ENCODE data around the gene SOD1.

DNA sequence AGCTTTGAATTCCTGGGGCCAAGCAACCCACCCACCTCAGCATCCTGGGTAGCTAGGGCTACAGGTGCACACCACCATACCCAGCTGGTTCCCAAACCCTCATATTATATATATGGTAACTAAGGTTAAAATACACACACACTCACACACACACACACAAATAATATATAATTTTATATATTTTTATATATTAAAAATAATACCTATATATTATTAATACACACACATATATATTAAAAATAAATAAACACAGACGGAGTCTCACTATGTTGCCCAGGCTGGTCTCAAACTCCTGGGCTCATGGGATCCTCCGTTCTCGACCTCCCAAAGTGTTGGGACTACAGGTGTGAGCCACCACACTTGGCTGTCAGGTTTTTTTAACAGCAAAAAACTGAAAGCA lies 40.5 kb downstream of the SOD1 start:
- TF ChIP-seq, protein P1, sequence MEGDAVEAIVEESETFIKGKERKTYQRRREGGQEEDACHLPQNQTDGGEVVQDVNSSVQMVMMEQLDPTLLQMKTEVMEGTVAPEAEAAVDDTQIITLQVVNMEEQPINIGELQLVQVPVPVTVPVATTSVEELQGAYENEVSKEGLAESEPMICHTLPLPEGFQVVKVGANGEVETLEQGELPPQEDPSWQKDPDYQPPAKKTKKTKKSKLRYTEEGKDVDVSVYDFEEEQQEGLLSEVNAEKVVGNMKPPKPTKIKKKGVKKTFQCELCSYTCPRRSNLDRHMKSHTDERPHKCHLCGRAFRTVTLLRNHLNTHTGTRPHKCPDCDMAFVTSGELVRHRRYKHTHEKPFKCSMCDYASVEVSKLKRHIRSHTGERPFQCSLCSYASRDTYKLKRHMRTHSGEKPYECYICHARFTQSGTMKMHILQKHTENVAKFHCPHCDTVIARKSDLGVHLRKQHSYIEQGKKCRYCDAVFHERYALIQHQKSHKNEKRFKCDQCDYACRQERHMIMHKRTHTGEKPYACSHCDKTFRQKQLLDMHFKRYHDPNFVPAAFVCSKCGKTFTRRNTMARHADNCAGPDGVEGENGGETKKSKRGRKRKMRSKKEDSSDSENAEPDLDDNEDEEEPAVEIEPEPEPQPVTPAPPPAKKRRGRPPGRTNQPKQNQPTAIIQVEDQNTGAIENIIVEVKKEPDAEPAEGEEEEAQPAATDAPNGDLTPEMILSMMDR (IDR thresholded peaks at IDR 0.05; ENCODE audit: poor library complexity), result no peak
- no peak for TF ChIP-seq EZH2 (IDR thresholded peaks at IDR 0.05; ENCODE audit: borderline replicate concordance)
